HCT116 (cell line): ENCODE data around the gene NEB. TPM values are rescaled to one million over a fixed set of nuclear protein-coding genes. Genes with fewer than 3 reads are reported as not detected.

Experiments
- ATAC-seq: fragments of 200-7000 bp; cut with Tn5 transposase; 2 replicates; pipeline ENCODE4 v1.9.1; 2020; ENCODE audit warnings: mild to moderate bottlenecking, moderate library complexity
- BruUV-seq: library from RNA; stranded (reverse); fragments of 400-500 nt; replicated peaks from 2 replicates; lab custom pipeline; 2021; lab: Mats Ljungman, UMichigan
- CTCF ChIA-PET: fragments of 300-600 bp; sonication (Branson Sonifier 250); formaldehyde crosslinking; loops from one replicate; lab custom pipeline; 2021; ENCODE audit warnings: antibody characterized with exemption; lab: Charles Lee
- POLR2A ChIA-PET: fragments of 300-600, 350-600 bp; sonication (Branson Sonifier 250); formaldehyde crosslinking; loops from one replicate; lab custom pipeline; 2021; ENCODE audit warnings: antibody characterized with exemption; lab: Charles Lee
- RAD21 ChIA-PET, 2 experiments: fragments of 300-600 bp; sonication (Branson Sonifier 250); formaldehyde crosslinking; loops; one replicate each; lab custom pipeline; 2023; ENCODE audit warnings: low total read pairs in 2 of 2; ENCODE audit not compliant: uncharacterized antibody in 2 of 2, unreplicated experiment in 2 of 2, low non-redundant PET in 1 of 2; lab: Charles Lee
- DNase-seq: peaks from one replicate; pipeline ENCODE4 v3.0.0-alpha.2; 2010; ENCODE audit warnings: low read depth, low spot score
- H2AFZ ChIP-seq: fragments of 200-600 bp; shearing (Covaris generic), sonication (generic); 2 replicates; pipeline ENCODE4 v1.6.1; 2017; ENCODE audit warnings: low read depth, mixed run types, mixed read lengths, antibody characterized with exemption, low read length; ENCODE audit not compliant: poor library complexity, severe bottlenecking
- H3K27ac ChIP-seq: 2 replicates; pipeline ENCODE4 v1.5.1; 2012; ENCODE audit warnings: low read depth, low read length
- H3K27me3 ChIP-seq: fragments of 200-600 bp; sonication (generic); 2 replicates; pipeline ENCODE4 v1.6.1; 2016; ENCODE audit warnings: mixed run types, low read length, mixed read lengths; ENCODE audit not compliant: insufficient read depth
- H3K36me3 ChIP-seq, 2 experiments: fragments of 200-500 bp in 1 of 2; fragments of 200-600 bp in 1 of 2; sonication (Bioruptor generic) in 1 of 2; sonication (generic) in 1 of 2; 2 replicates each; pipeline versions ENCODE4 v1.5.1 to v1.6.1; 2014 to 2016; ENCODE audit warnings: low read length in 2 of 2, inconsistent platforms in 1 of 2, mixed read lengths in 1 of 2, mixed run types in 1 of 2; ENCODE audit not compliant: insufficient read depth in 2 of 2, control insufficient read depth in 1 of 2
- H3K4me1 ChIP-seq, 2 experiments: fragments of 200-600 bp in 1 of 2; sonication (generic) in 1 of 2; 2 replicates each; pipeline versions ENCODE4 v1.5.1 to v1.6.1; 2012 to 2017; ENCODE audit warnings: low read length in 2 of 2, inconsistent platforms in 1 of 2, mild to moderate bottlenecking in 1 of 2, mixed read lengths in 1 of 2, mixed run types in 1 of 2, moderate library complexity in 1 of 2; ENCODE audit not compliant: insufficient read depth in 2 of 2, control insufficient read depth in 1 of 2
- H3K4me2 ChIP-seq: fragments of 200-600 bp; sonication (generic); 2 replicates; pipeline ENCODE4 v1.6.1; 2017; ENCODE audit warnings: mixed run types, low read length, mixed read lengths
- H3K4me3 ChIP-seq, 2 experiments: fragments of 200-600 bp in 1 of 2; sonication (generic) in 1 of 2; replicated peaks in 1 of 2; 2 replicates each; pipeline ENCODE4 v1.5.1; 2011 to 2016; ENCODE audit warnings: low read length in 2 of 2, control low read depth in 1 of 2, low read depth in 1 of 2, mild to moderate bottlenecking in 1 of 2, mixed read lengths in 1 of 2, mixed run types in 1 of 2
- H3K79me2 ChIP-seq: fragments of 200-600 bp; sonication (generic); 2 replicates; pipeline ENCODE4 v1.6.1; 2017; ENCODE audit warnings: mild to moderate bottlenecking, mixed run types, low read length, moderate library complexity, mixed read lengths; ENCODE audit not compliant: insufficient read depth
- H3K9ac ChIP-seq: fragments of 200-600 bp; sonication (generic); 2 replicates; pipeline ENCODE4 v1.6.1; 2016; ENCODE audit warnings: low read length, mixed read lengths
- H3K9me2 ChIP-seq: fragments of 200-600 bp; sonication (generic), shearing (Covaris generic); 2 replicates; pipeline ENCODE4 v1.6.1; 2017; ENCODE audit warnings: mixed run types, mild to moderate bottlenecking, moderate library complexity; ENCODE audit not compliant: insufficient read depth
- H3K9me3 ChIP-seq, 2 experiments: fragments of 200-500 bp in 1 of 2; fragments of 200-600 bp in 1 of 2; sonication (Bioruptor generic) in 1 of 2; sonication (generic) in 1 of 2; 2 replicates each; pipeline ENCODE4 v1.6.1; 2014 to 2017; ENCODE audit warnings: low read length in 2 of 2, mixed read lengths in 2 of 2, inconsistent platforms in 1 of 2, low read depth in 1 of 2, mild to moderate bottlenecking in 1 of 2, mixed run types in 1 of 2, moderate library complexity in 1 of 2; ENCODE audit not compliant: control insufficient read depth in 1 of 2, insufficient read depth in 1 of 2
- H4K20me1 ChIP-seq: fragments of 200-600 bp; sonication (generic), shearing (Covaris generic); 2 replicates; pipeline ENCODE4 v1.6.1; 2017; ENCODE audit warnings: mixed run types, mild to moderate bottlenecking, moderate library complexity; ENCODE audit not compliant: insufficient read depth
- CBX3 ChIP-seq: IDR thresholded peaks from 2 replicates; pipeline ENCODE4 v1.6.1; 2012; ENCODE audit warnings: low read depth
- CEBPB ChIP-seq: IDR thresholded peaks from 2 replicates; pipeline ENCODE4 v1.6.1; 2012; ENCODE audit warnings: low read depth
- EGR1 ChIP-seq: IDR thresholded peaks from 2 replicates; pipeline ENCODE4 v1.6.1; 2012; ENCODE audit warnings: low read depth
- ELF1 ChIP-seq: IDR thresholded peaks from 2 replicates; pipeline ENCODE4 v1.6.1; 2012; ENCODE audit warnings: low read depth, borderline replicate concordance
- EZH2 ChIP-seq: fragments of 200-600 bp; sonication (generic); IDR thresholded peaks from 2 replicates; pipeline ENCODE4 v1.6.1; 2017; ENCODE audit warnings: antibody characterized with exemption, mixed run types
- EZH2phosphoT487 ChIP-seq: fragments of 200-600 bp; IDR thresholded peaks from 2 replicates; pipeline ENCODE4 v1.6.1; 2018; ENCODE audit warnings: antibody characterized with exemption, borderline replicate concordance
- FOSL1 ChIP-seq: IDR thresholded peaks from 2 replicates; pipeline ENCODE4 v1.6.1; 2012; ENCODE audit warnings: low read depth
- JUND ChIP-seq: IDR thresholded peaks from 2 replicates; pipeline ENCODE4 v1.6.1; 2012
- POLR2A ChIP-seq: IDR thresholded peaks from 2 replicates; pipeline ENCODE4 v1.7.0; 2011; ENCODE audit warnings: borderline replicate concordance; ENCODE audit not compliant: insufficient read depth, insufficient read length; ENCODE audit errors: extremely low read depth
- POLR2AphosphoS5 ChIP-seq: IDR thresholded peaks from 2 replicates; pipeline ENCODE4 v1.6.1; 2011; ENCODE audit warnings: mild to moderate bottlenecking, low read depth, low read length, moderate library complexity
- RAD21 ChIP-seq: IDR thresholded peaks from 2 replicates; pipeline ENCODE4 v1.6.1; 2012; ENCODE audit warnings: low read depth, mild to moderate bottlenecking
- SIN3A ChIP-seq: IDR thresholded peaks from 2 replicates; pipeline ENCODE4 v1.6.1; 2012; ENCODE audit warnings: low read depth
- SRF ChIP-seq: IDR thresholded peaks from 2 replicates; pipeline ENCODE4 v1.6.1; 2012; ENCODE audit warnings: low read depth
- ZNF274 ChIP-seq: fragments of 200-500 bp; sonication (Bioruptor generic); IDR thresholded peaks from 2 replicates; pipeline ENCODE4 v1.6.1; 2014; ENCODE audit warnings: mild to moderate bottlenecking, low read depth, low read length, inconsistent platforms
- intact Hi-C: fragments of 100-400 bp; cut with micrococcal nuclease; formaldehyde crosslinking; loops from 2 replicates; pipeline ENCODE4 v1.10.0; 2022
- total RNA-seq: library from RNA; stranded (reverse); gene quantifications from one replicate; pipeline ENCODE4 v1.2.1, GENCODE V29; 2021; ENCODE audit not compliant: unreplicated experiment
- TF ChIP-seq, protein P1 (sequence below): IDR thresholded peaks from 2 replicates; pipeline ENCODE4 v1.6.1; 2012; ENCODE audit warnings: low read depth
- TF ChIP-seq, protein P2 (sequence below): IDR thresholded peaks from 2 replicates; pipeline ENCODE4 v1.6.1; 2012

The NEB gene
- total RNA-seq, 1 experiment from 2014 or later = 0.34 TPM

GRCh38 chr2:151783133-151783520 is 48.9 kb upstream of the NEB start:
- Histone ChIP-seq H3K4me1 (no peaks in the 10 kb centered on the region), H3K36me3 (no peaks in the 10 kb centered on the region), H3K4me3 (no peak overlapping the region)
- POLR2A ChIA-PET = no interaction called here
- TF ChIP-seq POLR2A = no peak
- no peak for TF ChIP-seq RAD21
- no peak for TF ChIP-seq EGR1
- no peak for TF ChIP-seq FOSL1
- no peak for TF ChIP-seq JUND
- TF ChIP-seq, protein P1, sequence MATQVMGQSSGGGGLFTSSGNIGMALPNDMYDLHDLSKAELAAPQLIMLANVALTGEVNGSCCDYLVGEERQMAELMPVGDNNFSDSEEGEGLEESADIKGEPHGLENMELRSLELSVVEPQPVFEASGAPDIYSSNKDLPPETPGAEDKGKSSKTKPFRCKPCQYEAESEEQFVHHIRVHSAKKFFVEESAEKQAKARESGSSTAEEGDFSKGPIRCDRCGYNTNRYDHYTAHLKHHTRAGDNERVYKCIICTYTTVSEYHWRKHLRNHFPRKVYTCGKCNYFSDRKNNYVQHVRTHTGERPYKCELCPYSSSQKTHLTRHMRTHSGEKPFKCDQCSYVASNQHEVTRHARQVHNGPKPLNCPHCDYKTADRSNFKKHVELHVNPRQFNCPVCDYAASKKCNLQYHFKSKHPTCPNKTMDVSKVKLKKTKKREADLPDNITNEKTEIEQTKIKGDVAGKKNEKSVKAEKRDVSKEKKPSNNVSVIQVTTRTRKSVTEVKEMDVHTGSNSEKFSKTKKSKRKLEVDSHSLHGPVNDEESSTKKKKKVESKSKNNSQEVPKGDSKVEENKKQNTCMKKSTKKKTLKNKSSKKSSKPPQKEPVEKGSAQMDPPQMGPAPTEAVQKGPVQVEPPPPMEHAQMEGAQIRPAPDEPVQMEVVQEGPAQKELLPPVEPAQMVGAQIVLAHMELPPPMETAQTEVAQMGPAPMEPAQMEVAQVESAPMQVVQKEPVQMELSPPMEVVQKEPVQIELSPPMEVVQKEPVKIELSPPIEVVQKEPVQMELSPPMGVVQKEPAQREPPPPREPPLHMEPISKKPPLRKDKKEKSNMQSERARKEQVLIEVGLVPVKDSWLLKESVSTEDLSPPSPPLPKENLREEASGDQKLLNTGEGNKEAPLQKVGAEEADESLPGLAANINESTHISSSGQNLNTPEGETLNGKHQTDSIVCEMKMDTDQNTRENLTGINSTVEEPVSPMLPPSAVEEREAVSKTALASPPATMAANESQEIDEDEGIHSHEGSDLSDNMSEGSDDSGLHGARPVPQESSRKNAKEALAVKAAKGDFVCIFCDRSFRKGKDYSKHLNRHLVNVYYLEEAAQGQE = no peak
- TF ChIP-seq POLR2AphosphoS5 = no peak
- TF ChIP-seq ZNF274 = no peak
- TF ChIP-seq SIN3A = no peak
- TF ChIP-seq SRF = no peak
- TF ChIP-seq CEBPB = no peak
- no peak for TF ChIP-seq ELF1
- no peak for TF ChIP-seq EZH2
- TF ChIP-seq CBX3 = no peak
- TF ChIP-seq, protein P2, sequence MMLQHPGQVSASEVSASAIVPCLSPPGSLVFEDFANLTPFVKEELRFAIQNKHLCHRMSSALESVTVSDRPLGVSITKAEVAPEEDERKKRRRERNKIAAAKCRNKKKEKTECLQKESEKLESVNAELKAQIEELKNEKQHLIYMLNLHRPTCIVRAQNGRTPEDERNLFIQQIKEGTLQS = no peak
- no peak for TF ChIP-seq EZH2phosphoT487
- TF ChIP-seq, all 23 proteins: peak for 0
- RAD21 ChIA-PET = no interaction called here
- H4K20me1 ChIP-seq = no peaks in the 10 kb centered on the region
- H3K79me2 ChIP-seq = no peaks in the 10 kb centered on the region
- no peak overlapping the region for H3K4me2 ChIP-seq
- no peak overlapping the region for H3K27ac ChIP-seq
- no peak for ATAC-seq
- CTCF ChIA-PET = no interaction called here
- no peak overlapping the region for H3K9ac ChIP-seq
- no TSS peak for BruUV-seq
- no peaks in the 10 kb centered on the region for H3K9me3 ChIP-seq
- intact Hi-C loops = no loop called here
- no peaks in the 10 kb centered on the region for H3K27me3 ChIP-seq
- no peak overlapping the region for H2AFZ ChIP-seq
- no peaks in the 10 kb centered on the region for H3K9me2 ChIP-seq
- no peak for DNase-seq
